CD4-positive, alpha-beta T cell treated with Interleukin-2 at 100 ng/mL for 4 hours (primary cell): ENCODE measurements around the gene IFNGR2.
"Not testable (repeated sequence)": the region's sequence is repeated elsewhere in the genome, so short reads cannot be mapped to it uniquely, and the experiment has no call there.

Experiments used
- DNase-seq: peaks from one replicate; pipeline ENCODE4 v3.0.0-alpha.2; 2020; ENCODE audit warnings: low spot score

The IFNGR2 gene

DNA sequence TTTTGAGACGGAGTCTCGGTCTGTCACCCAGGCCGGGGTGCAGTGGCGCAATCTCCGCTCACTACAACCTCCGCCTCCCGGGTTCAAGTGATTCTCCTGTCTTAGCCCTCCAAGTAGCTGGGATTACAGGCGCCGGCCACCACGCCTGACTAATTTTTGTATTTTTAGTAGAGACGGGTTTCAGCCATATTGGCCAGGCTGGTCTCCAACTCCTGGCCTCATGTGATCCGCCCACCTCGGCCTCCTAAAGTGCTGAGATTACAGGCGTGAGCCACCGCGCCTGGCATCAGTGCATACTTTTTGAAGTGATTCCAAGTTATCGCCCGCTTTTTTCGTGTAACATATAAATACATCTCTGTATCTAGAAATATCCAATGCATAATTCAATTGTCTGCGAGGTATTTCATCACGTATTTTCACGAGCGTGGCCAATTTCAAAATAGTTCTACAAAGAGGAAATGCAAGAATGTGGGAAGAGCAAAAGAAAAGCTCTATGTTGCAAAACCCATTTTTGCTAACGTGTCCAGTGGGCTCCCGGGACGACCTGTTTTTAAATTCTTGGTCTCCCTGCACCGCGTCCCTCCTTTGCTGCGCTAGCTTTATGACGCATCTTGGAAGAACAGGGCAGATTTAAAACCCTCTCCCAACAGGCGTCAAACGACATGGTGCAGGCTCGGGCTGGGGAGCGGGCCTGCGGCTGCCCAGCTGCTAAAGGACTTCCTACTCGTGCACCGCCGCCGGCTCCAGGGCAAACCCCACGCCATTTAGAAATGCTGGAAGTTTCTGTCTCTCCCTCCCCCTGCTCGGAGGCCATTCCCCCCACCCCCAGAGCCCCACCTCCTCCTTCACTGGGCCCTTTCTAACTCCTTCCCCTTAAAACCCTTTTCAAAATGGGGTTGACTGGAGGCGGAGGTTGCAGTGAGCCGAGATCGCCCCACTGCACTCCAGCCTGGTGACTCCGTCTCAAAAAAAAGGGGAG is 923 bp upstream of the IFNGR2 start:
- DNase-seq: no peak

DNA sequence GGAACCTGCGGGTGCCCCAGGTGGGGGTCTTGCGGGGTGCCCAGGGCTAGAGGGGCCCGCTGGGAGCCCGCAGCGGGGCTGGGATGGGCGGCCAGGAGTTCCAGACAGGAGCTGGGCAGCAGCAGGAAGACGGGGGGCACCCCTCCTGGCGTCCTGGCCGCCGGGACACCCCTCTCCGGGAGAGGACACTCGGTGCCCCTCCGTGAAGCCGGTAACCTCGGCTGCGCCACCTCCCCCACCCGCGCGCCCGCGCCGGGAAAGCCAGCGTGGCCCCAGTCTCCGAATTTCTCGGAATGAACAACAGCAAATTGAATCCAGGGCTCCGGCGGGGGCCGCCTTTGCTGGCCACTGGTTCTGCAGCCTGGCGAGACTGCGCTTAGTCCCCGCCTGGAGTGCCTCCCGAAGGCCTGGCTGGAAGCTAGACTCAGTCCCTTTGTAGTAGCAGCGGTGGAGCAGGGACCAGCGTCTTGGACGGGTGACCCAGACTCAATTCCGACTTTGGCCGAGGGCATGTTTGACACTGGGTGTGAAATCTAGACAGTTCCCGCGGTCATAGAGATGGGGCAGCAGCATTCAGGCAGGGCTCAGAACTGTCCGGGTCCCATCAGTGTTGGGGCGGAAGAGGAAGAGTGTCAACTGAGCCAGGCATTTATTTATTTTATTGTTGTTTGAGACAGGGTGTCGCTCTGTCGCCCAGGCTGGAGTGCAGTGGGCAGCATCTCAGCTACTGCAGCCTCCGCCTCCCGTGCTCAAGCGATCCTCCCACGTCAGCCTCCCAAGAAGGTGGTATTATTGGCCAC is 773 bp downstream of the IFNGR2 start:
- DNase-seq: no peak

GRCh38 chr21:33406493-33406892 is 3.3 kb downstream of the IFNGR2 start:
- no peak for DNase-seq

DNA sequence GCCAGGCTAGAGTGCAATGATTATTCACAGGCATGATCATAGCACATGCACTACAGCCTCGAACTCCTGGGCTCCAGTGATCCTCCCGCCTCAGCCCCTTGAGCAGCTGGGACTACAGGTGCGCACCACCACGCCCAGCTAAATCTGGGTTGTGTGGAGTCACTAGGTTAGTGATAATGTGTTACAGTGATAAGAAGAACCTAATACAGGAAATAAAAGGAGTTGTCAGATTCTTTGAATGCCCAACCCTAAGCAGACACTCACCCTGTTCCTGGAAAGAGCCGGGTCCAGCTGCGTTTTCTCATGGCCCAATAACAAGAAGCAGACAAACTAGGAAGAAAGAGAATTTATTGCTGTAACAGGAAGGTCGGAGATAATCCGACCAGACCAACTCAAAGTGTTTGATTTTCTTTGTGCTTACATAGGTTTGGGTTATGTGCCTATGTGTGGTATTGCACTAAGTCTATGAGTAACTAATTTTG is 8.8 kb downstream of the IFNGR2 start:
- DNase-seq: peak; percentile 33

DNA sequence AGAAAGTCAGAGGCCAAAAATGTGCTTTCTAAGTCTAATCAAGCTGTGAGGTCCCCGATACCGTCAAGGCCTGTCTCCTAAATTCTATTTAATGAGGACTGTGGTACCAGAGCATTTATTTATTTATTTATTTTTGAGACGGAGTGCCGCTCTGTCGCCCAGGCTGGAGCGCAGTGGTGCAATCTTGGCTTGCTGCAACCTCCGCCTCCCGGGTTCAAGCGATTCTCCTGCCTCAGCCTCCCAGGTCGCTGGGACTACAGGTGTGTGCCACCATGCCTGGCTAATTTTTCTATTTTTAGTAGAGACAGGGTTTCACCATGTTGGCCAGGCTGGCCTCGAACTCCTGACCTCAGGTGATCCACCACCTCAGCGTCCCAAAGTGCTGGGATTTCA is 9.2 kb downstream of the IFNGR2 start:
- DNase-seq: not testable (repeated sequence)

DNA sequence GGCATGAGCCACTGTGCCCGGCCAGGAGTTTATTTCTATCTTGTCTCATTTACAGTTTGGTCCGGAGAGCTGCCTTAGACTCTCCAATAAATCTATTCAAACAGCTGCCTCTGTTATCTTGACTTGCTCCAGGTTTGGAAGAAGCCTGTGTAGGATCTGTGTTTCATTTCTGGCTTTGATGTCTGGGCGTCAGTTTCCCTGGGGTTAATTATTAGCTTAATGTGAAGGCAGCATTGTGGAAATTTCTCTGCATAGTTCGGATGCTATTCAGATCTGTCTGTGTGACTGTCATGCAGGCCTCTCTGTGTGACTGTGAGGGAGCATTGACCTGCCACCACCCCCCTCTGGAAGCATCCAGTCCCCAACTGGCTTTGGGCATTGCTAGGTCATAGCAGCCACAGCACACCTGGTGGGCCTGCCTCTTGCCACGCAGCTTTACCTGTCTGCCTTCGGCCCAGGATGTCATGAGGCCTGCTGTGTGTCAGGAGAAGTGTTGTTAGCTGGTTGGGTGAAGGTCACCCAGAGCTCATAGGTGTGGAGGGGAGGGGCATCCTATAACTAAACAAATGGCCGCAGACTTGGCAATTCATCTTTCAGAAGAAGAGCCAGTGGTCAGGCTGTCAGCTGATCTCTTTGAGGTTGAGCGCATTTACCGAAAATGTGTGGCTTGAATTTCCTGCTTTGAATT is 9.8 kb downstream of the IFNGR2 start:
- DNase-seq: no peak

GRCh38 chr21:33414068-33414467 is 10.9 kb downstream of the IFNGR2 start:
- no peak for DNase-seq

GRCh38 chr21:33414926-33415325 is 11.7 kb downstream of the IFNGR2 start:
- no peak for DNase-seq

- DNase-seq: no peak
Observed at GRCh38 chr21:33418691-33419090, 15.5 kb downstream of the IFNGR2 start.

- no peak for DNase-seq
Observed at GRCh38 chr21:33419538-33420123, 16.4 kb downstream of the IFNGR2 start.

GRCh38 chr21:33421713-33422393 is 18.6 kb downstream of the IFNGR2 start:
- no peak for DNase-seq

DNA sequence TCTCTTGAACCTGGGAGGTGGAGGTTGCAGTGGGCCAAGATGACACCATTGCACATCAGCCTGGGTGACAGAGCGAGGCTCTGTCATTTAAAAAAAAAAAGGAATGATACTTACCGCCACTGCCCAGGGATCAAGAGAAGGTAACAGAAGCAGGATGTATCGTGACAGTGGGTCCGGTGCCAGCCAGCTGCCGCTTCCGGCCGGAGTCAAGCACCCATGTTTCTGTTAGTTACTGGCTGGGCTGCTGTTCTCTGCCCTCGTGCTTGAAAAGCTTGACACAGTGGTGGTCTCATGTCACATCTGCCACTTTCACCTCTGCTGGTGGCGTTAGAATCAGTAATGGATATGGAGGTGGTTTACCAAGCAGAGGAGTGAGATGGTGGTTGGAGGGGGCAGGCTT is 21.0 kb downstream of the IFNGR2 start:
- DNase-seq: no peak

DNA sequence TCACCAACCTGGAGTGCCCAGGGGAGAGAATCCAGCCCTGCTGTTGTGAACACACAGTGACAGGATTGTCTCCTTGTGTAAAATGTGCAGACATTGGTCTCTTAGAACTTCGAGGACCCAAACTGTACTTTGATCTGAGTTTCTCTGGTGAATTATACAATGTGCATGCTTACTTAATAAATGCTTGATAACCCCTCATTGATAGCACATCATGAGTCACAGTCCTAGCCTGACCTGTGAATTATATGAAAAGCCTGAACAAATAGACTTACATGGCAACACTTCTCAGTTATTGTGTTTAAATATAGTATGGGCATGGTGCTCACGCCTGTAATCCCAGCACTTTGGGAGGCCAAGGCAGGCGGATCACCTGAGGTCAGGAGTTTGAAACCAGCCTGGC is 22.6 kb downstream of the IFNGR2 start:
- no peak for DNase-seq

- no peak for DNase-seq
Observed at GRCh38 chr21:33427051-33427450, 23.8 kb downstream of the IFNGR2 start.

DNA sequence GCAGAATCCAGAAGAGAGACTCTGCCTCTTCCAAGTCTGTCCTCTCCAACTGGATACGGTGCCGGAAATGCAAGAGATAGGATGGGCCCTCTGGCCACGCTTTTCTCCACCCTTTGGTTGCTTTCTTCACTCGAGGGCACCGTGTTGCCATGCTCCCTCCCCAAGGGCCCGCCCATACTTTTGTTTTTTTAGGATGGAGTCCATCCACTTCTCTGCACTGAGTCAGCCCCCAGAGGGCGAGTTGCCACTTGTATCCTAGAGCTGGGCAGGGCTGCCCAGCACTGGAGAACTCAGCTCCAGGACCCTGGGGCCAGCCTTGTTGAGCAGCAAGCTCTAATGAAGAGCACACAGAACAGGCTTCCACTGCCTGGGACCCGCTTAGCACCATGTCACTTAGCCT is 25.5 kb downstream of the IFNGR2 start:
- no peak for DNase-seq

DNA sequence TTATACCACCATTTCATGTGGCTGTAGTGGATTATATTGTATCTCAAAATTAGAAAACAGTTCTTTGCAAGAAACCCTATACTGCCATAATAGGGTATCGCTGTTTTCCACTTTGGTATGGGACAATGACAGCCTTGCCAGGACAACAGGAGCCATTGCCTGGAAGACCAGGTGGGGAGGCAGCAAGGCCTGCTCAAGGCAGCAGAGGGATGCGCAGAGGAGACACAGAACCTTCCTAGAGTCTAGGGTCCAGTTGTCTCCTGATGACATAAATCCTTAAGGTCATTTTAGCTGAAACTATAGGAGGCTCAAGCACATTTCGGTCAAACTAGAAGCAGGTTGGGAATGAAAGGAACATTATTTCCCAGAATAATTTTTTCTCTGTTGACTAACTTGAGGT is 27.6 kb downstream of the IFNGR2 start:
- DNase-seq: no peak

DNA sequence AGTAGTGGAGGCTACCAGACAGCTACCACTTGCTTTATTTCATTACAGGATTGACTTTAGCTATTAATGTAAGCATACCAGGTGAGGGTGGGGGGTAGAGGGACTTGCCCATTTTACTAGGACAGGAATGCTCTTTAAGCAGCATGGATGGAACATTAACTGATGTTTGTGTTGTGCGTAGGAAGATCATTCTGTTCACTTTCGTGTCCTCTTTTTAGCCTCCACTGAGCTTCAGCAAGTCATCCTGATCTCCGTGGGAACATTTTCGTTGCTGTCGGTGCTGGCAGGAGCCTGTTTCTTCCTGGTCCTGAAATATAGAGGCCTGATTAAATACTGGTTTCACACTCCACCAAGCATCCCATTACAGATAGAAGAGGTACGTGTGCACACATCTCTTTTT is 29.3 kb downstream of the IFNGR2 start:
- no peak for DNase-seq

GRCh38 chr21:33433001-33433400 is 29.8 kb downstream of the IFNGR2 start:
- no peak for DNase-seq

- no peak for DNase-seq
Observed at GRCh38 chr21:33433425-33434114, 30.4 kb downstream of the IFNGR2 start.

DNA sequence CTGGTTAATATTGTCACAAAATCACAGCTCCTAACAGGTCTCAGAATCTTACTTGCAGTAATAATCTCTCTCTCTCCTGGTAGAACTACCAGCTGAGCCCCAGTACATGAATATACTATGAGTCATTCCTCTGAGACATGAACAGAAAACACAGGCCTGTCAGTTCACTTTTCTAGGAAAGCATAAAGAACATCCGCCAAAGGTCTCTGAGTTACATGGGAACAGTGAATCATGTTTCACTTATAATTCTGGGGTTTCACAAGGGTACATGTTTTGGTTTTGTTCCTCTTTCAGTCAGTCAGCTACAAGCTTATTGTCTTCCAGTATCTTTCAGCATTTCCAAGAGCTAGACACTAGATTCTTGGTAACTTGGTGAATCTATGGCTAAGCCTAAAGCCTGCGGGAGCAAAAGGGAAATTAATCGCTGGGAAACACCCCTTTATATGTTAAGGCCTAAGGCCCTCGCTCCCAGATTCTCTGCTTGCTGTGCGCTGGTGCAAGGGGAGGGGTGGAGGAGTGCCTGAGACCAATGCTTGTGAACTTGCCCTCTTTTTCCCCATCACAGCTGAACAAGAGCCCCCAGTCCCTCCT is 31.7 kb downstream of the IFNGR2 start:
- peak; percentile 82 for DNase-seq
